Cardiac septum (tissue), 1 donor: ENCODE data around the gene PRMT2. TPM values are rescaled to one million over a fixed set of nuclear protein-coding genes. Genes with fewer than 3 reads are reported as not detected.
"Not testable (repeated sequence)": the region's sequence is repeated elsewhere in the genome, so short reads cannot be mapped to it uniquely, and the experiment has no call there.

ENCODE experiments used
- DNase-seq: peaks from one replicate; pipeline ENCODE4 v3.0.0-alpha.2; 2020; ENCODE audit warnings: low spot score
- intact Hi-C: fragments of 100-400 bp; cut with DNase I; formaldehyde crosslinking; loops from one replicate; pipeline ENCODE4 v1.14.0; 2022
- total RNA-seq: library from RNA; stranded (reverse); fragmentation: NEBNext Ultra II Directional; extraction: Animal tissue kit (Norgen Biotek cat#: 25700); gene quantifications from one replicate; pipeline ENCODE4 v1.2.1, GENCODE V29; 2021
- donor health status: DM: no; HTN: no; CAD: no.

PRMT2 gene
- total RNA-seq, 1 donor from 2014 or later: 76.5 TPM

- DNase-seq: no peak
- intact Hi-C loops: no loop called here
Observed at GRCh38 chr21:46616050-46616449, 19.4 kb upstream of the PRMT2 start.

- intact Hi-C loops: no loop called here
- DNase-seq: no peak
Observed at GRCh38 chr21:46616656-46617055, 18.8 kb upstream of the PRMT2 start.

- no peak for DNase-seq
- intact Hi-C loops: no loop called here
Observed at GRCh38 chr21:46617267-46618051, 18.0 kb upstream of the PRMT2 start.

GRCh38 chr21:46618738-46619379 is 16.6 kb upstream of the PRMT2 start:
- intact Hi-C loops: no loop called here
- no peak for DNase-seq

GRCh38 chr21:46619846-46620245 is 15.6 kb upstream of the PRMT2 start:
- DNase-seq: no peak
- intact Hi-C loops: no loop called here

- intact Hi-C loops: no loop called here
- DNase-seq: no peak
Observed at GRCh38 chr21:46620846-46621245, 14.6 kb upstream of the PRMT2 start.

GRCh38 chr21:46621457-46622182 is 13.9 kb upstream of the PRMT2 start:
- DNase-seq: no peak
- intact Hi-C loops: no loop called here

GRCh38 chr21:46622226-46622625 is 13.2 kb upstream of the PRMT2 start:
- DNase-seq: no peak
- intact Hi-C loops: no loop called here

GRCh38 chr21:46624050-46624449 is 11.4 kb upstream of the PRMT2 start:
- intact Hi-C loops: no loop called here

GRCh38 chr21:46625759-46626158 is 9.7 kb upstream of the PRMT2 start:
- DNase-seq: no peak

More at GRCh38 chr21:46624050-46624449, 11.4 kb upstream of the PRMT2 start:
- no peak for DNase-seq

GRCh38 chr21:46626536-46626935 is 8.9 kb upstream of the PRMT2 start:
- DNase-seq: no peak
- intact Hi-C loops: no loop called here

More at GRCh38 chr21:46625759-46626158, 9.7 kb upstream of the PRMT2 start:
- intact Hi-C loops: no loop called here

GRCh38 chr21:46626975-46627501 is 8.4 kb upstream of the PRMT2 start:
- intact Hi-C loops: no loop called here
- no peak for DNase-seq

GRCh38 chr21:46627726-46628125 is 7.7 kb upstream of the PRMT2 start:
- intact Hi-C loops: no loop called here
- no peak for DNase-seq

- intact Hi-C loops: no loop called here
- no peak for DNase-seq
Observed at GRCh38 chr21:46628868-46629267, 6.6 kb upstream of the PRMT2 start.

- intact Hi-C loops, DNase-seq: not testable (repeated sequence)
Observed at GRCh38 chr21:46630915-46631314, 4.6 kb upstream of the PRMT2 start.

- intact Hi-C loops: no loop called here
- no peak for DNase-seq
Observed at GRCh38 chr21:46633566-46633965, 1.9 kb upstream of the PRMT2 start.

- DNase-seq: no peak
- intact Hi-C loops: no loop called here
Observed at GRCh38 chr21:46634427-46634826, 1.0 kb upstream of the PRMT2 start.

- no peak for DNase-seq
- intact Hi-C loops: no loop called here
Observed at GRCh38 chr21:46634966-46635323, 529 bp upstream of the PRMT2 start.

GRCh38 chr21:46636181-46636512 is 673 bp downstream of the PRMT2 start:
- intact Hi-C loops: no loop called here
- no peak for DNase-seq

GRCh38 chr21:46636550-46637285 is 1.2 kb downstream of the PRMT2 start:
- intact Hi-C loops: no loop called here
- no peak for DNase-seq
